HG03442 (cell line): ENCODE data around the gene GSTM2.

Experiments used
- ATAC-seq: cut with Tn5 transposase; IDR thresholded peaks from one replicate; pipeline ENCODE4 v1.9.1; 2021; ENCODE audit warnings: mild to moderate bottlenecking, moderate library complexity; ENCODE audit not compliant: unreplicated experiment

The GSTM2 gene

GRCh38 chr1:109629372-109630030, 38.4 kb upstream of the GSTM2 start:
- ATAC-seq, result no peak

DNA sequence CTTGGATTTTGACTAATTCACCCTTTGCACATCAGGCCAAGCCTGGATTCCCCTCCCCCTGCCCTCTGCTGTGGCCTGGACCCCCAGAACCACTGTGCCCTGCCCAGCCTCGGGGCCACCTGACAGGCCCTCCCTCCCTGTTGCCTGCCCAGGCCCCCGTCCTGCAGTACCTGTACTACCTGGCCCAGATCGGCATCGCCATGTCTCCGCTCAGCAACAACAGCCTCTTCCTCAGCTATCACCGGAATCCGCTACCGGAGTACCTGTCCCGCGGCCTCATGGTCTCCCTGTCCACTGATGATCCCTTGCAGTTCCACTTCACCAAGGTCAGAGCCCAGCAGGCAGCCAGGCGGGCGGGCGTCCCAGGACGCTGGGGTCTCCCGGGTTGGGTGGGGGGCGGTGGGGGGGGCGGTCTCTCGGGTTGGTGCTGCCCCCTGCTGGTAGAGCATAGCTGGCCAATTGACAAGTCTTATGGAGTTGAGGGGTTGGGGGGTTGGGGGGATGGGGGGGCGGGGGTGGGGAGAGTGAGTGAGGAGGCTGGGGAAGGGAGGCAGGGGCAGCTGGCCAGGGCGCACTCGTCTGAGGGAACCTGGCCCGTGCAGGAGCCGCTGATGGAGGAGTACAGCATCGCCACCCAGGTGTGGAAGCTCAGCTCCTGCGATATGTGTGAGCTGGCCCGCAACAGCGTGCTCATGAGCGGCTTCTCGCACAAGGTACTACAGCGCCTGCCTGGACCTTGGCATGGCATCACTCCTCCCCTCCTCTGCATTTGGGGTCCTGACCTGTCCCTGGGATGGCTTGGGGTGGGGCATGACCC, 37.6 kb upstream of the GSTM2 start:
- ATAC-seq, result no peak

DNA sequence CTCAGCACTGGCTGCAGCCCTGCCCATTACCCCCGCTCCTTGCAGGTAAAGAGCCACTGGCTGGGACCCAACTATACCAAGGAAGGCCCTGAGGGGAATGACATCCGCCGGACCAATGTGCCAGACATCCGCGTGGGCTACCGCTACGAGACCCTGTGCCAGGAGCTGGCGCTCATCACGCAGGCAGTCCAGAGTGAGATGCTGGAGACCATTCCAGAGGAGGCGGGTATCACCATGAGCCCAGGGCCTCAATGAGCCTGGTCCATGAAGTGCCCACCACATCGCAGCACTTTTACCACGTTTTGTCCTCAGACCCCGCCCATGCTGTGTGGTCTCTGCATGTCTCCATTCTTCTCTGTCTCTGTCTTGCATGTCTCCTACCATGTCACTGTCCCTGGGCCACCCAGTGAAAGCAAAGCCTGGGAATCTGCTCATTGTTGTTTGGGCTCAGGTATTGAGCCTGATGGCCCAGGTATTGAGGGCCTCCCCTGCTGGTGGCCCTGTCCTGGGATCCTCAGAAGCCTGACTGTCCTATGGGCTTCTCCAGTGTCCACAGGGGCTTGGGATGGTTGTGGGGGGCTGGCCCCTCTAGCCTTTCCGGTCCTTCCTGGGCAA, 36.9 kb upstream of the GSTM2 start:
- ATAC-seq, result no peak

DNA sequence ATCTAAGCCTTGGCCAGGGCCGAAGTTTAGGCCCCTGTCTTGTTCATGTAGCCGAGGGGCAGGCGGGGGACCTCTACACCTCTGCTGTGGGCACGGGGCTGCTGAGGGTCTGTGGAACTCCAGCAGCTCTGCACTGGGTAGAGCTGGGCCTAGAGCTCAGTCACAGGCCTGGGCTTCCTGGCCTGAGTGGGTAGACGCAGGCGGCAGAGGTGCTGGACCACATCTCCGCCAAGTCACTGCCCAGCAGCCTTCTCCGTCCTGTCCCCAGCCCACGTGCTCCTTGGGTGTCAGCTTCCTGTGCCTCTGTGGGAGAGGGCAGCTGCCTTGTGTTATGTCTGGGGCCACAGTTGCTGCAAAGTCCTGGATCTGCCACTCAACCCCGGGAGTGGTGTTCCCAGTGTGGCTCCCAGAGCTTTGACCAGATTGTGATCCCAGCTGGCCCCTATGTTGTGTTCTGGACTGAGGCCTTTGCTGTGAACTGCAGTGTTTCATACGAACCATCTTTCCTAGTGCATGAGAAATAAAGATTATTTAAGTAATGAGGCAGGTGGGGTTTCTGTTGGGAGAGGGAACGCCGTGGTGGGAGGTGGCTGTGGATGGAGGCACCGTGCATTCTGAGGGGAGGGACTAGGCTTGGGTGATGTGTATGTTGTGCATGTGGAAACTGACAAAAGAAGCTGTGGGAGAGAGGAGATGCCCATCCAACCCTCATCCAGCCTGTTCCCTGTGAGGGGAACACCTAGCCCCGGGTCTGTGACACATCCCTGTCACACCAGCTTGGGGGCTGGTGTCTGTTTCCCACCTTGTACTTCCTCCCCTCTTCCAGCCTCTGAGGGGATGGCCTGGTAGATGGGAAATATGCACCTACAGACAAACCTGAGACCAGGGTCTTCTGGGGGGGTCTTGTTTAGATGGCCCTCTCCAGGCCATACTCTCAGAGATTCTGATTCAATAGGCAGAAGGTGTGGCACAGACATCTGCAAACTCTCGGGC, 36.0 kb upstream of the GSTM2 start:
- ATAC-seq, result no peak

- ATAC-seq, result no peak
These were observed 35.0 kb upstream of the GSTM2 start for GRCh38 chr1:109632671-109633346.

DNA sequence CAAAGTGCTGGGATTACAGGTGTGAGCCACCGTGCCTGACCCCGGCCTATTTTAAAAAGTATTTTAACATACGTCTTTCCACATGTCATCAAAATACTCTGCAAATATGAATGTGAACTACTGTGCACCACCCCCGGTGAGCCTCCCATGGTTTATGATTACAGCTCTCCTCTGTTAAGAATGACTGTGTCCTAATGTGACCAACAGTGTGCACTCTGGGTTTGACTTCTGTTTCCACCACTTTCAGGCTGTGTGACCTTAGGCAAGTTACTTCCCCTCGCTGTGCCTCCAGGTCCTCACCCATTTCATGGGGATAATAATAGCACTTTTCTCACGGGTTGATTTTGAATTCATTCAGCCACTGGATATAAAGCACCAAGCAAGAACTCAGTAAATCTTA, 33.6 kb upstream of the GSTM2 start:
- no peak for ATAC-seq

GRCh38 chr1:109634771-109635750, 32.8 kb upstream of the GSTM2 start:
- ATAC-seq, result no peak

DNA sequence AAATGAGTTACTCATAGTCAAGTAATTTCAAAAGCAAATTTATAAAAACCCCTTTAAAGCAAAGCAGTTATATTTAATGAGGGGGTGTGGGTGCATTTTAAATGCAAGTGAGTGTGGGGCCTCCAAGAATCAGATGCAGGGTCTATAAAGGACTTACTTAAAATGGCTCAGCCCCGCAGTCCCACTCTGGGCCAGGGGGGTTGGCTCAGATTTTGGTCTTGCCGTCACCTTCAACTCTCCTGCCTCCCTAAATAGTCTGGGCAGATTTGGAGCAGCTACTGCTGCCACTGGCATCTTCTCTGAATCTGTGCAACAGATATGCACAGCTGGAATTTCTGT, 32.0 kb upstream of the GSTM2 start:
- ATAC-seq, result no peak

DNA sequence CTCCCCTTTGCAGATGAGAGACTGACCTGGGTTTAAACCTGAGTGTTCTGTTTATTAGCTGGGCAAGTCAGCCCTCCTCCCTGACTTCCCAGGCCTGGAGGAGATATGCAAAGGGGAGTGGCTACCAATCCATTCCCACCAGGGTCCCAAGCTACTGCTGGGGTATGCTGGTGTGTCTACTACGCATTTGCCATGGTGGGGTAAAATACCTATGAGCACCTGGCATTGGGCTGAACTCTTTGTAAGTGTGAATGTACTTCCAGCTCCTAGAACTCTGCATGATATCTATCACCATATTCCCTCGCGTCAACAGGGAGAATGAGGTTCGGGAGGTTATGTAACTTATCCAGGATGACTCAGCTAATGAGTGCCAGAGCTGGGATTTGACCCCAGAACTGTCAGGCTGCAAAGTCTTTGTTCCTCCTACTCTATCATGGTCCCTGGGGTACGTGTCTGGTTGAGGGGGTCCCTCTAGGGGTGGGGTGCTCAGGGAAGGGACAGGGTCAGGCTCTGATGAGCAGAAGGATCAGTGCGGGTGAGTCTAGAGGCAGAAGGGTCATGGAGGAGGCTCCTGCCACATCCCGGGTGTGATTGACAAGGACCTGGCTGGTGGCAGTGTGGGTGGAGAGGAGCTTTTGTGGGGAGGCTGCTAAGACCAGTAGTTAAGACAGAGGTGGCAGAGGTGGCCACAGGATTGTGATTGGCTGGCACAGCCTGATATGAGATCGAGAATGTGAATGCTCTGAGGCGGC, 31.5 kb upstream of the GSTM2 start:
- no peak for ATAC-seq

DNA sequence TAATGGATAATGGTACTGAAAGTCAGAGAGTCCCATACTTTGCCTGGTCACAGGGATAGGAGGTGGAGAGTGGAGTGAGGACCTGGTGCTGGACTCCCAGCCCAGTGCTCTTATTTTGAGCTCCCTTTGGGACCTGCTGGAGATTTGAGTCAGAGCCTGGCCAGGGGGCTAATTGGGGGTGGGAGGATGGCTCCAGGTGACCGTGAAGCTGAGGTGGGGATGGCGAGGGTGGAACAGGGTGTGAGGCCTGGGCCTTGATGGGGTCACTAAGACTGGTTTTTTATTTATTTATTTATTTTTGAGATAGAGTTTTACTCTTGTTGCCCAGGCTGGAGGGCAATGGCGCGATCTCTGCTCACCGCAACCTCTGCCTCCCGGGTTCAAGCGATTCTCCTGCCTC, 30.4 kb upstream of the GSTM2 start:
- no peak for ATAC-seq

- no peak for ATAC-seq
These were observed 28.6 kb upstream of the GSTM2 start for GRCh38 chr1:109639063-109639840.

DNA sequence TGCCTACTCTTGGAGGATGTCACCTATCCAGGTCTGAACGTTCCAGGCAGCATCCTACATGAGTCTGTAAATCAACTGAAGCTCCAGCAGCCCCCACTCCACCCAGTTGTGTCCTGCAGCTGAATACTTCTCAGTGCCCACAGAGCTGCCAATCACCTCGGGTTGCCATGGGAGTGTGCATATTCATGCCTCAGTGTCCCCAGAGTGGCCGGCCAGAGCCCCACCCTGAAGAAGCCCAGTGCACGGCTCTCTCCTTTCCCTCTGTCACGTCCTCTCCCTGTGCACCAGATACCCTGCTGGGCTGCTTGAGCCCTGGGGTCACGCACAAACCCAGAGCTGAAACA, 28.0 kb upstream of the GSTM2 start:
- ATAC-seq, result no peak

- ATAC-seq, result peak; percentile 63
These were observed 27.5 kb upstream of the GSTM2 start for GRCh38 chr1:109640285-109640865.

- no peak for ATAC-seq
These were observed 26.6 kb upstream of the GSTM2 start for GRCh38 chr1:109641078-109641740.

- ATAC-seq, result no peak
These were observed 26.0 kb upstream of the GSTM2 start for GRCh38 chr1:109641861-109642260.

GRCh38 chr1:109642626-109643025, 25.2 kb upstream of the GSTM2 start:
- no peak for ATAC-seq
